H9 (cell line): ENCODE data around the gene PHACTR2. TPM values are rescaled to one million over a fixed set of nuclear protein-coding genes. Genes with fewer than 3 reads are reported as not detected.

Source experiments
- DNase-seq: peaks from one replicate; pipeline ENCODE4 v3.0.0-alpha.2; 2017
- H2AFZ ChIP-seq: one replicate; pipeline ENCODE4 v1.6.1; 2013; ENCODE audit warnings: mild to moderate bottlenecking, low read length, control low read depth, moderate library complexity
- H2AK5ac ChIP-seq: 2 replicates; pipeline ENCODE4 v1.6.1; 2013; ENCODE audit warnings: low read length, control low read depth, mixed read lengths; ENCODE audit not compliant: insufficient read length
- H2BK120ac ChIP-seq: one replicate; pipeline ENCODE4 v1.6.1; 2013; ENCODE audit warnings: low read depth, mild to moderate bottlenecking, low read length, control low read depth, inconsistent platforms; ENCODE audit not compliant: poor library complexity, severe bottlenecking
- H2BK12ac ChIP-seq: 2 replicates; pipeline ENCODE4 v1.6.1; 2013; ENCODE audit warnings: low read length, control low read depth, mixed read lengths, low read depth; ENCODE audit not compliant: insufficient read length
- H2BK15ac ChIP-seq: 2 replicates; pipeline ENCODE4 v1.6.1; 2013; ENCODE audit warnings: low read depth, low read length, control low read depth
- H2BK20ac ChIP-seq: one replicate; pipeline ENCODE4 v1.6.1; 2013; ENCODE audit warnings: low read depth, mild to moderate bottlenecking, low read length, control low read depth, inconsistent platforms; ENCODE audit not compliant: poor library complexity, severe bottlenecking
- H2BK5ac ChIP-seq: 2 replicates; pipeline ENCODE4 v1.6.1; 2013; ENCODE audit warnings: low read length, control low read depth, mixed read lengths; ENCODE audit not compliant: insufficient read length
- H3K14ac ChIP-seq: 2 replicates; pipeline ENCODE4 v1.6.1; 2013; ENCODE audit warnings: low read length, control low read depth; ENCODE audit not compliant: insufficient read depth
- H3K18ac ChIP-seq: 2 replicates; pipeline ENCODE4 v1.6.1; 2013; ENCODE audit warnings: low read depth, mild to moderate bottlenecking, mixed read lengths, low read length, control low read depth; ENCODE audit not compliant: insufficient read length
- H3K23ac ChIP-seq: 2 replicates; pipeline ENCODE4 v1.6.1; 2013; ENCODE audit warnings: low read length, control low read depth, mixed read lengths, low read depth; ENCODE audit not compliant: insufficient read length
- H3K23me2 ChIP-seq: 2 replicates; pipeline ENCODE4 v1.6.1; 2013; ENCODE audit warnings: low read depth, mild to moderate bottlenecking, mixed read lengths, low read length, control low read depth; ENCODE audit not compliant: insufficient read length, poor library complexity, severe bottlenecking
- H3K27ac ChIP-seq: 2 replicates; pipeline ENCODE4 v1.5.1; 2013; ENCODE audit warnings: low read length, control low read depth, mixed read lengths, low read depth; ENCODE audit not compliant: insufficient read length
- H3K27me3 ChIP-seq: 2 replicates; pipeline ENCODE4 v1.6.1; 2013; ENCODE audit warnings: low read length, control low read depth, inconsistent platforms; ENCODE audit not compliant: insufficient read depth
- H3K4ac ChIP-seq: 2 replicates; pipeline ENCODE4 v1.6.1; 2013; ENCODE audit warnings: low read depth, mild to moderate bottlenecking, control low read depth, inconsistent platforms, low read length, moderate library complexity
- H3K4me1 ChIP-seq: 2 replicates; pipeline ENCODE4 v1.6.1; 2013; ENCODE audit warnings: low read length, control low read depth, inconsistent platforms; ENCODE audit not compliant: insufficient read depth
- H3K4me2 ChIP-seq: 2 replicates; pipeline ENCODE4 v1.6.1; 2013; ENCODE audit warnings: low read length, control low read depth, mixed read lengths; ENCODE audit not compliant: insufficient read length, insufficient read depth
- H3K56ac ChIP-seq: 2 replicates; pipeline ENCODE4 v1.6.1; 2013; ENCODE audit warnings: low read depth, mild to moderate bottlenecking, mixed read lengths, low read length, control low read depth; ENCODE audit not compliant: insufficient read length
- H3K79me1 ChIP-seq: 2 replicates; pipeline ENCODE4 v1.6.1; 2013; ENCODE audit warnings: low read depth, mild to moderate bottlenecking, moderate library complexity, low read length, control low read depth, inconsistent platforms; ENCODE audit not compliant: insufficient read depth, poor library complexity, severe bottlenecking
- H3K79me2 ChIP-seq: 2 replicates; pipeline ENCODE4 v1.6.1; 2013; ENCODE audit warnings: low read length, control low read depth, inconsistent platforms; ENCODE audit not compliant: insufficient read depth
- H3K9ac ChIP-seq: 2 replicates; pipeline ENCODE4 v1.6.1; 2013; ENCODE audit warnings: low read length, control low read depth, mixed read lengths; ENCODE audit not compliant: insufficient read length; ENCODE audit errors: extremely low read depth
- H3K9me3 ChIP-seq: one replicate; pipeline ENCODE4 v1.6.1; 2013; ENCODE audit warnings: low read depth, low read length, inconsistent platforms; ENCODE audit not compliant: control insufficient read depth
- H3T11ph ChIP-seq: one replicate; pipeline ENCODE4 v1.6.1; 2013; ENCODE audit warnings: mild to moderate bottlenecking, low read length, control low read depth, inconsistent platforms
- H4K20me1 ChIP-seq: one replicate; pipeline ENCODE4 v1.6.1; 2013; ENCODE audit not compliant: control insufficient read depth, insufficient read length, insufficient read depth
- H4K5ac ChIP-seq: 2 replicates; pipeline ENCODE4 v1.6.1; 2013; ENCODE audit warnings: low read depth, mild to moderate bottlenecking, mixed read lengths, low read length, control low read depth; ENCODE audit not compliant: insufficient read length
- H4K8ac ChIP-seq: replicated peaks from 2 replicates; pipeline ENCODE4 v1.6.1; 2013; ENCODE audit warnings: low read length, control low read depth, mixed read lengths, low read depth; ENCODE audit not compliant: insufficient read length
- H4K91ac ChIP-seq: 2 replicates; pipeline ENCODE4 v1.6.1; 2013; ENCODE audit warnings: low read depth, mild to moderate bottlenecking, moderate library complexity, mixed read lengths, low read length, control low read depth; ENCODE audit not compliant: insufficient read length
- H3K27ac Mint-ChIP-seq, 3 experiments: 2 replicates in 2 of 3; 3 replicates in 1 of 3; pipeline ENCODE4 v1.8.0; 2020 to 2021; ENCODE audit warnings: mixed read lengths in 3 of 3, mild to moderate bottlenecking in 1 of 3, moderate library complexity in 1 of 3
- H3K27me3 Mint-ChIP-seq: 2 replicates; pipeline ENCODE4 v1.8.0; 2021; ENCODE audit warnings: low read depth, mild to moderate bottlenecking, moderate library complexity, mixed read lengths
- H3K36me3 Mint-ChIP-seq, 3 experiments: 2 replicates in 2 of 3; 3 replicates in 1 of 3; pipeline ENCODE4 v1.8.0; 2020 to 2021; ENCODE audit warnings: low read depth in 3 of 3, mixed read lengths in 3 of 3; ENCODE audit not compliant: insufficient read depth in 1 of 3
- H3K4me1 Mint-ChIP-seq, 2 experiments: 2 replicates each; pipeline ENCODE4 v1.8.0; 2020; ENCODE audit warnings: mixed read lengths in 2 of 2
- H3K4me3 Mint-ChIP-seq, 2 experiments: 2 replicates in 1 of 2; 3 replicates in 1 of 2; pipeline ENCODE4 v1.8.0; 2020 to 2021; ENCODE audit warnings: mild to moderate bottlenecking in 2 of 2, mixed read lengths in 2 of 2, moderate library complexity in 1 of 2
- H3K9me3 Mint-ChIP-seq, 2 experiments: 2 replicates in 1 of 2; 3 replicates in 1 of 2; pipeline ENCODE4 v1.8.0; 2020; ENCODE audit warnings: mild to moderate bottlenecking in 2 of 2, mixed read lengths in 2 of 2, moderate library complexity in 1 of 2
- WGBS: extraction: QIAGEN DNeasy Blood & Tissue Kit; methylation state at CpG from one replicate; pipeline ENCODE4 v1.1.7; 2013; ENCODE audit warnings: missing lambda C conversion rate, low lambda C conversion rate, mixed read lengths; ENCODE audit not compliant: insufficient read length; ENCODE audit errors: extremely low coverage; 5-methylcytosine and 5-hydroxymethylcytosine counted together
- total RNA-seq: library from RNA; stranded (reverse); gene quantifications from 2 replicates; pipeline ENCODE4 v1.2.1, GENCODE V29; 2021
- TF ChIP-seq, protein P1 (sequence below): fragments of 200-600 bp; sonication (generic); conservative IDR thresholded peaks from 3 replicates; pipeline ENCODE4 v1.8.0; 2021; ENCODE audit warnings: antibody characterized with exemption, mild to moderate bottlenecking

The PHACTR2 gene
- total RNA-seq, 1 experiment from 2014 or later = 131 TPM

- Histone ChIP-seq H2BK20ac (no peak overlapping the region), H2BK15ac (no peak overlapping the region), H2BK120ac (no peak overlapping the region), H3K4me2 (no peak overlapping the region), H3K79me1 (no peaks in the 10 kb centered on the region), H2AK5ac (no peak overlapping the region), H3K27me3 (no peaks in the 10 kb centered on the region), H4K8ac (no peak overlapping the region), H3K27ac (no peak overlapping the region), H3K23me2 (peaks cover 4% of the 10 kb centered on the region), H2BK12ac (no peak overlapping the region), H3K18ac (no peak overlapping the region), H4K20me1 (no peaks in the 10 kb centered on the region), H2AFZ (no peak overlapping the region), H4K5ac (no peak overlapping the region), H3K14ac (no peak overlapping the region), H2BK5ac (no peak overlapping the region), H3K79me2 (peaks cover 7% of the 10 kb centered on the region; the same call in 1 of the 2 replicates), H3K23ac (no peak overlapping the region), H3K4ac (no peak overlapping the region), H3T11ph (no peak overlapping the region), H4K91ac (no peak overlapping the region), H3K56ac (no peak overlapping the region), H3K4me1 (no peaks in the 10 kb centered on the region), H3K9me3 (no peaks in the 10 kb centered on the region), H3K9ac (no peak overlapping the region)
- H3K4me1 Mint-ChIP-seq = peaks cover 7 to 11% of the 10 kb centered on the region in 2 experiments
- no peak overlapping the region for H3K4me3 Mint-ChIP-seq
- no peaks in the 10 kb centered on the region for H3K27me3 Mint-ChIP-seq
- DNase-seq = no peak
- H3K9me3 Mint-ChIP-seq = no peaks in the 10 kb centered on the region
- H3K27ac Mint-ChIP-seq = no peak overlapping the region
- TF ChIP-seq, protein P1, sequence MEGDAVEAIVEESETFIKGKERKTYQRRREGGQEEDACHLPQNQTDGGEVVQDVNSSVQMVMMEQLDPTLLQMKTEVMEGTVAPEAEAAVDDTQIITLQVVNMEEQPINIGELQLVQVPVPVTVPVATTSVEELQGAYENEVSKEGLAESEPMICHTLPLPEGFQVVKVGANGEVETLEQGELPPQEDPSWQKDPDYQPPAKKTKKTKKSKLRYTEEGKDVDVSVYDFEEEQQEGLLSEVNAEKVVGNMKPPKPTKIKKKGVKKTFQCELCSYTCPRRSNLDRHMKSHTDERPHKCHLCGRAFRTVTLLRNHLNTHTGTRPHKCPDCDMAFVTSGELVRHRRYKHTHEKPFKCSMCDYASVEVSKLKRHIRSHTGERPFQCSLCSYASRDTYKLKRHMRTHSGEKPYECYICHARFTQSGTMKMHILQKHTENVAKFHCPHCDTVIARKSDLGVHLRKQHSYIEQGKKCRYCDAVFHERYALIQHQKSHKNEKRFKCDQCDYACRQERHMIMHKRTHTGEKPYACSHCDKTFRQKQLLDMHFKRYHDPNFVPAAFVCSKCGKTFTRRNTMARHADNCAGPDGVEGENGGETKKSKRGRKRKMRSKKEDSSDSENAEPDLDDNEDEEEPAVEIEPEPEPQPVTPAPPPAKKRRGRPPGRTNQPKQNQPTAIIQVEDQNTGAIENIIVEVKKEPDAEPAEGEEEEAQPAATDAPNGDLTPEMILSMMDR = no peak
- no CpG with 5 or more reads among the region's 4 CpGs for WGBS
- peaks cover 2 to 7% (median 3%) of the 10 kb centered on the region in 3 experiments; a peak in 6 of 7 replicates for H3K36me3 Mint-ChIP-seq
Measured at GRCh38 chr6:143839196-143839595, 161.4 kb downstream of the PHACTR2 start.
